ENCODE measurements around the gene ZNF784.
"Not testable (repeated sequence)": the region's sequence is repeated elsewhere in the genome, so short reads cannot be mapped to it uniquely, and the experiment has no call there.

Gene ZNF784

DNA sequence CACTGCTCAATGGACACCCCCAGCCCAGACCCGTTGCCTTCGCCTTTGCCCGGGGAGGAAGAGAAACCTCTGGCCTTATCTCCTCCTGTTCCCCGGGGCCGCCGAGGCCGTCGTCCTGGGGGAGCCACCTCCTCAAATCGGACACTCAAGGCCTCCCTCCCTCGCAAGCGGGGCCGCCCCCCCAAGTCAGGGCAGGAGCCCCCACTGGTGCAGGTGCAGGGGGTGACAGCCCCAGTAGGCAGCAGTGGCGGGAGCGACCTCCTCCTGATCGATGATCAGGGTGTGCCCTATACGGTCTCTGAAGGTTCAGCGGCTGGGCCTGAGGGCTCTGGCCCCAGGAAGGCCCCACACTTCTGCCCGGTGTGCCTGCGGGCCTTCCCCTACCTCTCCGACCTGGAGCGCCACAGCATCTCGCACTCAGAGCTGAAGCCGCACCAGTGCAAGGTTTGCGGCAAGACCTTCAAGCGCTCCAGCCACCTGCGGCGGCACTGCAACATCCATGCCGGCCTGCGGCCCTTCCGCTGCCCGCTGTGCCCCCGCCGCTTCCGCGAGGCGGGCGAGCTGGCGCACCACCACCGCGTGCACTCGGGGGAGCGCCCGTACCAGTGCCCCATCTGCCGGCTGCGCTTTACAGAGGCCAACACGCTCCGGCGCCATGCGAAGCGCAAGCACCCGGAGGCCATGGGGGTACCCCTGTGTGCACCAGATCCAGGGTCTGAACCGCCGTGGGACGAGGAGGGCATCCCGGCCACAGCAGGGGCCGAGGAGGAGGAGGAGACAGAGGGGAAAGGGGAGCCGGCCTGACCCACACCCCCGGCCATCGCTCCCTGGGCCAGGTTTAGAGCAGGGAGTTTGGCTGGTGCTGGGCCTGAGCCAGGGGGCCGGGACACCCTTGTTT, 22.0 kb downstream of the ZNF784 start:
- DNase-seq (ENCODE audit: low read depth), result no peak

DNA sequence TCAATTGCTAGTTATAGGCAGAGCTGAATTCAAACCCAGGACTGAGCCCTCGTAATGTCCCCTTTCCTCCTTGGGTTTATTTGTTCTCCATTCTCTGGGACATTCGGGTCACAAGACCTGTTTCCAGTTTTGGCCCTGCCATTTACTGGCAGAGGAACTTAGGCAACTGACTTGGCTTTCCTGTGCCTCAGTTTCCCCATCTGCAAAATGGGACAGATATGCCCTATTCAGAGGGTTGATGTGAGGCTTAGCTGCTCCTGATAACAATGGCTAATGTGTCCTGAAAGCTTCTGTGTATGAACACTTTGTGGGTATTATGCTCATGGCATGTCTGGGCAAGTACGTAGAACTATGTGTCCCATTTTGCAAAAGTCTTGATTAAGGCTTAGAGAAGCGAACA, 23.3 kb downstream of the ZNF784 start:
- DNase-seq (ENCODE audit: low read depth), result no peak

DNA sequence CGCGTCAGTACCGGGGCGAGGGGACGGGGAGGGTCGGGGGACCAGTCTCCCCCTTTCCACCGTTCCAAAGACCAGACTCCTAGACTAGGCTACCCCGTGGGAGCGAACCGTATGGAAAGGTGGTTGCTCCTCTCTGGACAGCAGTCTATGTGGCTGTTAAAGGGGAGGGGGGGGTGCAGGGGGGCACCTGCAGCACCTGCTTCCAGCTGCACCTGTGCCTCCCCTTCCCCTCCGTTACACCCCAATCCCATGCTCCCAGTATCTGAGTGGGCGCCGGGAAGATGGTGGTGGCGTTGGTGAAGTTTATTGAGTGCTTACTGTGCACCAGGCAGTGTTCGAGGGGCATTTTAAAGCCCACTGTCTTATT, 23.7 kb downstream of the ZNF784 start:
- DNase-seq (ENCODE audit: low read depth), result no peak

DNA sequence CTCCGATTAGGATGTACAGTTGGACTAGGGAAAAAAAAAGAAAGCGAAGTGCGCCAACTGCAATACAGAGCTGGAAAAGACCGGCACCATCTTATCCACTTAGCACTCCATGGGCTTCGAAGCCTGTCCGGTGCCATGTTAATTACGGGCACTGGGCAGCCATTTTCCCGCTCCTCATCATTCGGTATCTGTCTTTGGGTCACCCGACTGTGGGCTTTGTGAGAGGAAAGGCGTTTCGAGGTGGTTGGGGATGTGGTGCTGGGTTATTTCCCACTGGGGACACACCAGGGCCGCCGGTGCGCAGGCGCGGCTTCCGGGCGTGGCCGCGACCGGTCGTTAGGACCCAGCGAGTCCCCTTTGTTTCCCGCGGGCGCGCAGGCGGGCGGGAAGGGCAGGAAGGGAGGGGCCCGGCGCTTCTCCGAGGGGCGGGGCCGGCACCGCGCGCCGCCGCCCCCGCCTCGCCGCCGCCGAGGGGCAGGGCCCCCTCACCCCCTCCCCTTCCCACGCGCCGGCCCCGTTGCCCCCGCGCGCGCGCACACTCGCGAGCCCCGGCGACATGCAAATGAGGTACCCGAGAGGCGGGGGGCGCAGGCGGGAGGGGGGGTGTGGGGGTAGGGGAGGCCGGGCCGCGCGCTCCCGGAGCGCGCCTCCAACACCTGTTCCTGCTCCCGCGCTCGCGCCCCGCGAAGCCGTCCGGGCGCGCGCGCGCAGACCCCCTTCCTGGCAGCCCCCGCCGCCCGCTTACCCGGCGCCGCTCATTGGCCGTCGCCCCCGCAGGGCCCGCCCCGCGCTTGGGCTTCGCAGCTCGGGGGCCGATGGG, 24.3 kb downstream of the ZNF784 start, which contains the start of gene ZNF524:
Gene ZNF524 (plus strand): TSS at position 447 of the 820 bp plus-strand sequence. CDS start 1,825 bp downstream, outside the sequence.
- peak; percentile 81 for DNase-seq (ENCODE audit: low read depth)

DNA sequence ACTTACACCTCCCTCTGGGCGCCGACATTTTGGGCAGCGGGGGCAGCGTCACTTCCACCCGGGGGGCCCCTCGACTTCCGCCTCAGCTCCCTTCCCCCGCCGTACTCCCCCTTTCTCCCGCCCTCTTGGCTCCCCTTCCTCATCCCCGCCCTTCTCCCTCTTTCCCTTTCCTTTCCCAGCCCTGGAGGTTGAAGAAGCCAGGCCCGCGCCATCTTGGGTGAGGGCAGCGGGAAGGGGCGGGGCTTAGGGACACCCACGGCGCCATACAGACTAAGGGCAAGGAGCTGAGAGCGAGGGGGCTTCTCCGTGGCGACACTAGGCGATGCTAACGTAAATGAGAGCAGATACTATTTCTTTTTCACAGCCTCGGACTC, 24.9 kb downstream of the ZNF784 start, which contains the start of gene FIZ1:
Gene FIZ1 (minus strand): TSS at position 50 of the 374 bp plus-strand sequence. CDS start 1,652 bp downstream, outside the sequence.
- peak; percentile 93 for DNase-seq (ENCODE audit: low read depth)

DNA sequence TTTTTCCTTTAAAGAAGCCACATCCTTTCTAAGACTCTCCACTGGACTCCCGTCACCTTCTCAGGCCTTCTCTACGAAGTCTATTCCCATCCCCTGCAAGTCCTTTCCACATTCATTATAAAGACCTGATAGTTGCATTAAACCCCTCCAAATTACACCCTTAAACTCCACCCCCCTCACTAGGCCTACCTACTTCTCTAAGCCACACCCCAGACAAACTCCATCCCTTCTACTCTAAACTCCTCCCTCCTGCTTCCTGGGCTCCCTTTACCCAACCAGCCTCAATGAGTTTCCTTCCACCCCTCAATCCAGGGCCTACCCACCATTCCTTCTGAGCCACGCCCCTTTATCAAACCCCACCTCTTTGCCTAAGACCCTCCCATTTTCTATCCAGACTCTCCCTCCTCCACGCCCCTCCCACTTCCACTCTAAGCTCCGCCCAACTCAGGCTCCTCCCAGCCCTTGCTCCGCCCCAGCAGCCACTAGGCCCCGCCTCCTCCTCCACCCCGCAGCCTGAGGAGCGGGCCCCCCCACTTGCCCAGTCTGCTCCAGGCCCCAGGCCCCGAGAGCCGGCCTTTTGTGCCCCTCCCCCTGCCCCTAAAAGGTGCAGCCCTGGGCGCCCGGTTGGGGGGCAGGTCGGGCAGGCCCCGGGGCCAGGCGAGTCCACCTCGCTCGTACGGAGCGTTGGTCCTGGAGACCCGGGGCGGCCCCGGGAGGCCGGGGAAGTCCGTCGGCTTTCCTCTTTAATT, 25.5 kb downstream of the ZNF784 start:
- DNase-seq (ENCODE audit: low read depth), result peak; percentile 83

DNA sequence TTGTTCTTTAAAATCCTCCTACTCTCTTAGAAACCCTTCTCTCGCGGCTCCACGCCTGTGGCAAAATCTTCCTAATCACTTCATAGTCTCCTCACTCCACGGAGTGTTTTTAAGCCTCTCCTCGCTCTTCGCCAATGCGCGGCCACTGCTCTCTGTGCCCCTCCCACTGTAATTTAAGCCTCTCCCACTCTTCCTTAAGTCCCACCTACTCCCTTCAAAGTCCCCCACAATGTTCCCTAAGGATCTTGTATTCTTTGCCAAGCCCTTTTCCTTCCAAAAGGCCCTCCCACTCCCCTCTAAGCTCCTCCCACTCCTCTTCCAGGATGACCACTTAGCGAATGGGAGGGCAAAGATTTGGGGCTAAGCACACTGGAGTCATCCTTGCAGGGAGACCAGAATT, 26.3 kb downstream of the ZNF784 start:
- DNase-seq (ENCODE audit: low read depth), result no peak

DNA sequence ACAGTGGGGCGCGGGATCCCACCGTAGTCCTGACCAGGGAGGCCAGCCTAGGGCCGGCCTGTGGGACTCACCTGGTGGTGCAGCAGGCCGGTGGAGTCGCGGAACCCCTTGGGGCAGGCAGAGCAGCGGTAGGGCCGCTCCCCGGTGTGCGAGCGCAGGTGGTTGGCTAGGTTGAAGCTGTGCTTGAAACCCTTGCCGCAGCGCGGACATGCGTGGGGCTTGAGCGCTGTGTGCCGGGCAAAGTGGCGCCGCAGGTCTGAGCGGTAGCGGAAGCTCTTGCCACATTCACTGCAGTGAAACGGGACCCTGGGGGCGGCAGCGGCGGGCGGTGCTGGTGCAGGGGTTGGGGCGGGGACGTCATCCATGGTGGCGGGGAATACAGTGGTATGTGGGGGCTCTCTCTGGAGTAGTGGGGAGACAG, 26.9 kb downstream of the ZNF784 start:
- DNase-seq (ENCODE audit: low read depth), result no peak

DNA sequence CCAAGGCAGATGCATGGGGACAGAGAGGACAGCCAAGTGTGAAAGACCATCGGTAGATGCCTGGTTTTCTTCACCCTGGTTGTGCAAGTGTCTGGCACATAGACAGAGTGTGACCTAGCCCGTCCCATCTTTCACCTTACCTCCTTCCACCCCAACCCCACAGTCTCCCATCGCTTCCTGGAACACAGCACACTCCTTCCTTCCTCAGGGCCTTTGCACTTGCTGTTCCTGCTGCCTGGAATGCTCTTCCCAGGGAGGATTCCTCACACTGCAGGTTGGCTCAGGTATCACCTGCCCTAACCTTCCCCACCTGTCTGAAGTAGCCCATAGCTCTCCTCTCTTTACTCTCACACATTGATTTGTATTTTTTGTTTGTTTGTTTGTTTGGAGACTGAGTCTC, 28.1 kb downstream of the ZNF784 start:
- DNase-seq (ENCODE audit: low read depth), result no peak

DNA sequence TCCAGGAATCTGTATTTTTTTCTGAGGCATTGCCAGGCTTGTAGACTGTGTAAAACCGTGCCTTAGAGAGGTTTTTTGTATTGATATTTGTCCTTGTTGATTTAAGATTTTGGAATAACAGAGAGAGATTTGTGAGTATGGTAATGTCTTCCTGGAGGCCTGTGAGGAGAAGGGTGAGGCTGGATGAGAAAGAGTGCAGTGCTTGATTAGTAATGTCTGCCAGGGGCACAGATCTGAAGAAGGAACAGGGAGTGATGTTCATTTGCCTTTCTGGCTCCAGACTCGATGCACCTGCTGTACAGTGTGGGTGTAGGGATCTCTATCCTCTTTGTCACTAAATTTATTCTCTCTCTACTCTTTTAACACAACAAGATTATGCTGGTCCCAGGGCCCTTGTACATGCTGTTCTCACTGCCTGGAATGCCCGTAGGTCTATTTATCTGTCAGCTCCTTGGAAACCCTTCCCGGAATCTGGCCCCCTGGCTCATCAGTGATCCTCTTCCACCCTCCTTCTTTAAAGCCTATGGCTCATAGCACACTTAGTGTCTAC, 29.3 kb downstream of the ZNF784 start:
- DNase-seq (ENCODE audit: low read depth), result no peak

DNA sequence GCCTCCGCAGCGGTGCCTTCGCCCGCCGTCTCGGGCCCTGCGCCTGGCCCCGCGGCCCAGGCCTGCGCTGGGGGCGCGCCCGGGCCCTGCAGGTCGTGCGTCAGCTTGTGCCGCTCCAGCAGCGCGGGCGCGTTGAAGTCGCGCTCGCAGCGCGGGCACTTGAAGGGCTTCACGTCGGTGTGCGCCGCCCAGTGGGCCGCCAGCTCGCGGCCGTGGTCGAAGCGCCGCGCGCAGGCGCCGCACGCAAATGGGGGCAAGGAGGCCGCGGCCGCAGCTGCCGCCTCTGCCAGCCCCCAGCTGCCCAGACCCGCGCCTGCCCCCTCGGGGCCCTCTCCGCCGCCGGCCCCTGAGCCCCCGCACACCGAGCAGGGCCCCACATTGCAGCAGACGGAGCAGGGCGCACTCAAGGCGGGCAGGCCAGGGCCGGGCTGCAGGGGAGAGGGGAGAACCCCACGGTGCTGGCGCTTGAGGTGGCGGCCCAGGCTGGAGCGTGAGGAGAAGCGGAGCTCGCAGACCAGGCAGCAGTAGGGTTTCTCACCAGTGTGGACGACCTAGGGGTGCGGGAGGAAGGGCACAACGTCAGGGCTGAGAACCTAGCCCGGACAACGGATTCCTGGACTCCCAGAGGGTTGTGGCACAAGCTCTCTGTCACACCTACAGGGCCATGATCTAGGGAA, 31.1 kb downstream of the ZNF784 start:
- DNase-seq (ENCODE audit: low read depth), result no peak

DNA sequence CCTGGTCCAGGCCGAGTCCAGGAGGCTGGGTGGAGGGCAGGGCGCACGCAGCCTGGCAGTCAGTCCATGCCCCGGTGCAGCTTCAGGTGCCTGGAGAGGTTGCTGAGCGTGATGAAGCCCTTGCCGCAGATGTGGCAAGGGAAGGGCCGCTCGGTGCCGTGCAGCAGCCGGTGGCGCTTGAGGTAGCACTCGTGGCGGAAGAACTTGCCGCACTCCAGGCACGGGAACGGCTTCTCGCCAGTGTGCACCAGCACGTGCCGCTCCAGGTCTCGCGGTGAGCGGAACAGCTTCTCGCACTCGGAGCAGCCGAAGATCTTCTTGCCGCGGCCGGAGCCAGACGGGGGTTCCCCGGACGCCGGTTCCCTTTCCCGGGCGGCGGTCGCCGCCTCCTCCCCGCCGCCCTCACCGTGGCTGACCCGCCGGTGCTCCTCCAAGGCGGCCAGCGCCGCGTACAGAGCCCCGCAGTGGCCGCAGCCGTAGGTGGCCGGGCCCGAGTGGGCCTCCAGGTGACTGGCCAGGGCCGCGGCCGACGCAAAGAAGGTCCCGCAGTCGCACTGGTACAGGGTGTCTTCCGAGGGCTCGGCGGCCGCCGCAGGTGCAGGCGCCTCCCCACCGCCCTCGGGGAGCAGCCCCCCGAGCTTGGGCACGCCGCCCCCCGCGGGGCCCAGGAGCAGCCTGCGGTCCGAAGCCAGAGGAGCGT, 31.8 kb downstream of the ZNF784 start:
- DNase-seq (ENCODE audit: low read depth), result no peak

DNA sequence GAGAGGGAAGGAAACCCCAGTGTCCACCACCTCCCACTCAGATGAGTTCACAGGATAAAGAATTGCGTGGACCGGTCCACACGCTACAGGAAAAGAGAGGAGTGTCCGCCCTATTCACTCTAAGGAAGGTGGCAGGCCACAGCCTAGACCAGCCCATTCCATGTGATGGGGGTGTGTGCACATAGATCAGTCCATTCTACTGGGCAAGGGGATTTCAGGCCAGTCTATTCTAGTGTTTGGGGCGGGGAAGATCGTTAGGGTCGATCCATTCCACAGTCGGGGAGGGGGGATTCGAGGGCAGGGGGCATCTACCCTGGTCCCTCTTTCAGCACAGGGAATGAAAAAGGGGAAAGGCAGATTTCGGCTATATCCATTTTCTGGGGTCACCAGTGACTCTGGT, 32.8 kb downstream of the ZNF784 start:
- DNase-seq (ENCODE audit: low read depth), result no peak

DNA sequence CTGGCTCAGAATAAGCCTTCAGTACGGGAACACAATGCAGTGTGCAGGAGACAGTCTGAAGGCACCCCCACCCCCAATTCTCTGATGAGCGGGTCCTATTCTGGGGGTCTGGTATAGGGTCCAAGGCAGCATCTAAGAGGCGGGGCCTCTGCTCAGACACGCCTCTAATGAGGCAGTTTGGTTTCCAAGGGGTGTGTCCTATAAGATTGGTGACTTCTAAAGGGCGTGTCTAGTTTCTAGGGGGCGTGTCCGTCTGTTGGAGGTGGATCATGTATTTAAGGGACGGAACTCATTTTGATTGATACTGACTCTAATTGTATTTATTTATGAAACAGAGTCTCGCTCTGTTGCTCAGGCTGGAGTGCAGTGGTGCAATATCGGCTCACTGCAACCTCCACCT, 33.7 kb downstream of the ZNF784 start:
- no peak for DNase-seq (ENCODE audit: low read depth)

DNA sequence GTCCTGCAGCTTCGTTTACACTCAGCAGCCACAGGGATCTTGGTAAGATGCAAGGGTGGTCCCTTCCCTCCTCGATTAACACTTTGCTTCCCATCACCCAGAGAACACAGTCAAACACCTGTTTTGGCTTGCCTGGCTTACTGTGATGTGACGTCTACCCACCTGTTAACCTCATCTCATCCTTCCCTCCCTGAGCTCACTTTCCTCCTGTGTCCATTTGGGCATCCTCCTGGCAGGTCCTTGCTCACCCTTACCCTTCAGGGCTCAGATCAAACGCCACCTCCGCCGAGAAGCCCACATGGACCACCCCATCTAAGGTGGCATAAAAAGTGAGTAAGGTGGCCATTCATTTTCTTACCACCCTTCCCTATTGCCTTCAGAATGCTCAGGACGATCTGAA, 34.3 kb downstream of the ZNF784 start:
- DNase-seq (ENCODE audit: low read depth), result no peak

DNA sequence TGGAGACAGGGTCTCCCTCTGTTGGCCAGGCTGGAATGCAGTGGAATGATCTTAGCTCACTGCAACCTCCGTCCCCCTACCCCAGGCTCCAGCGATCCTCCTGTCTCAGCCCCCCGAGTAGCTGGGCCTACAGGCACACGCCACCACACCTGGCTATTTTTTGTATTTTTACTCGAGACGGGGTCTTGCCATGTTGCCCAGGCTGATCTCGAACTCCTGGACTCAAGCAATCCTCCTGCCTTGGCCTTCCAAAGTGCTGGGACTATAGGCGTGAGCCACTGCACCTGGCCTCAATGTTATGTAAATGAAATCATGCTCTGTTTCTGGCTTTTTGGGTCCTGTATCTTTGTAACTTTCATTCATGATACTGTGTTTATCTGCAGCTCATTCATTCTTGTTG, 35.6 kb downstream of the ZNF784 start:
- no peak for DNase-seq (ENCODE audit: low read depth)

DNA sequence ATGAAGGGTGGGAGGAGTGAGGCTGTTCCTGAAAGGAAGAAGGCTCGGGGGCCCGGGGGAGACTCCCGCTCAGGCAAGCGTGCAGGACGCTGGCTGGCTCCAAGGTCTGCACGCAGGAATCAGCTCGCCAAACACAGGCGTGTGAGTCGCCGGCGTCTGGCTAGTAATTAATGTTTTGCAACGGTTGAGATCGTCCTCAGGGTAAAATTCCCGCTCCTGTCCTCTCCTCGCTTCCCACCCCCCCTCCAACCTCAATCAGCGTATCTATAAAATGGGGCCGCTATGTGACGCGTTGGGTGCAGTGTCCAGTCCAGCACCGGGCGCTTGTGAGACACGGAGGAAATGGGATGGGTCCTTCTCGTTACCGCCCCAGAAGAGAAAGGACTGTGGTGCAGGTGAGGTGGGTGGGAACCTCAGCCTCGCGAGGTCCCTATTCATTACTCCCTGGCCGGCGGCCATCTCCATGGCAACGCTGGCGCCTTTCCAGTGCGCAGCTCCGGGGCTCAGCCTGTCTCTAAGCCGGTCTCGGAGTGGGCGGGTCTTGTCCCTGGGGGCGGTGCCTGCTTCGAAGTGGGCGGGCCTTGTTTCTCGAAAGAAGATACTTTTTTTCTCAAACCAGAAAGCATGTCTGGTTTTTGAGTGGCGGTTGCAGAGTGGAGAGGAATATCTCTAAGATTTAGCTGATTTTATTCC, 37.2 kb downstream of the ZNF784 start:
- peak; percentile 79 for DNase-seq (ENCODE audit: low read depth)

DNA sequence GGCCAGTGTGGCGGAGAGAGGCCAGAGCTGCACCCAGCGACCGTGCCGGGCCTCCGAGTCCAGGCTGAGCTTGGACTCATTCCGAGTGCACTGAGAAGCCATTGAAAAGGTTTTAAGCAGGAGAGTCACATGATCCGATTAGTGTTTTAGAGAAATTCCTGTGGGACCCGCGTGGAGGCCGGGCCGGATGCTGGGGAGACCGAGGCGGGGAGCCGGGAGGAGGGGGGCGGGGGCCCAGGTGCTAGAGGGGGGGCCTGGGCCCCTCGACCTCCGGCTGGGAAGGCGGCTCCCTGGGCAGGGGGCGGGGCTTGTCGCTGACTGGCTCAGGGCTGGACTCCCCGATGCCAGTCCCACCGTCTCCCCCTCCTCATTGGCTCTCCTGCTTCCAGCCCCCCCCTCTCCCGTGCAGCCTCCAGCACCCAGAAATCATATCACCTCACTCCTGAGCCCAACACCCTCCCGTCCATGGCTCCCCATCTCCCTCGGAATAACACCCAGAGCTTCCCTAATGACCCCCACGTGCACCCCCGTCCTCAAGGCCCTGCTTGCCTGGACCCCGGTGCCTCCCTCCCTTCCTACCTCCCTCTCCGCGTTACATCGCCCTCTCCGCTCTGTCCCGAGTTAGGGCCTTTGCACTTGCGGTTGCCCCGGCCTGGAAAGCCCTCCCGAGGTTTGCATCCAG, 38.6 kb downstream of the ZNF784 start:
- DNase-seq (ENCODE audit: low read depth), result no peak

DNA sequence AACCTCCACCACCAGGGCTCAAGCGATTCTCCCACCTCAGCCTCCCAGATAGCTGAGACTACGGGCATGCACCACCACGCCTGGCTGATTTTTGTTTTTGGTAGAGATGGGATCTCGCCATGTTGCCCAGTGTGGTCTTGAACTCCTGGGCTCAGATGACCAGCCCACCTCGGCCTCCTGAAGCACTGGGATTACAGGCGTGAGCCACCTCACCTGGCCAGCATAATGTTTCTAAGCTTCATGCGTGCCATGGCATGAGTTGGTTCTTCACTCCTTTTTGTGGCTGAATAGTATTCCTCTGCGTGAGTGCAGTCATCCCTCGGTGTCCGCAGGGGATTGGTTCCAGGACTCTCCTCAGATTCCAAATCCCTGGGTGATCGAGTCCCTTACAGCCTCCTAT, 39.5 kb downstream of the ZNF784 start:
- no peak for DNase-seq (ENCODE audit: low read depth)

DNA sequence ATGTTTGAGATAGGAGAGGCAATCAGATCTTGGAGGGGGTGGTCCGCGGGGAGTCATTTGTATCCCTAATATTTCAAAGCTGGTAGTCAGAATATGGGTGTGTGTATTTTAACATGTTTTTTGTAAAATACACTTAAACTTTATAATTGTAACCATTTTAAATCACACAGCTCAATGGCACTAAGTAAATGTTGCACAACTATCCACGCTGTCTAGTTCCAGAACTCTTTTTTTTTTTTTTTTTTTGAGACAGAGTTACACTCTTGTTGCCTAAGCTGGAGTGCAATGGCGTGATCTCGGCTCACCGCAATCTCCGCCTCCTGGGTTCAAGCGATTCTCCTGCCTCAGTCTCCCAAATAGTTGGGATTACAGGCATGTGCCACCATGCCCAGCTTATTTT, 40.5 kb downstream of the ZNF784 start:
- not testable (repeated sequence) for DNase-seq (ENCODE audit: low read depth)

Data from stimulated activated CD8-positive, alpha-beta memory T cell treated with anti-CD3 and anti-CD28 coated beads, Interleukin-12 subunit alpha, Interleukin-12 subunit beta, amount 100 ng/mL, for 4 hours (primary cell).